ENCODE measurements around the gene OCLN. TPM values are rescaled to one million over a fixed set of nuclear protein-coding genes. Genes with fewer than 3 reads are reported as not detected.

The OCLN gene
- total RNA-seq, 1 experiment from 2014 or later, result 2.8 TPM

- DNase-seq, result no peak
- Histone ChIP-seq H3K4me2 (ENCODE audit: low read depth, low read length, poor library complexity, severe bottlenecking) (no peak overlapping the region), H2AFZ (ENCODE audit: low read length) (no peak overlapping the region)
These were observed 1.9 kb downstream of the OCLN start for GRCh38 chr5:69494452-69494851.

GRCh38 chr5:69497006-69497520, 4.5 kb downstream of the OCLN start:
- Histone ChIP-seq H3K9me3 (ENCODE audit: low read length) (no peaks in the 10 kb centered on the region), H3K9me2 (replicated peaks; ENCODE audit: insufficient read depth, low read length) (no peaks in the 10 kb centered on the region), H4K20me1 (ENCODE audit: insufficient read depth, low read depth, low read length) (no peaks in the 10 kb centered on the region), H3K4me2 (ENCODE audit: low read depth, low read length, poor library complexity, severe bottlenecking) (no peak overlapping the region), H3K4me1 (ENCODE audit: low read length) (peaks cover 6% of the 10 kb centered on the region; the same call in 1 of the 2 replicates), H3K9ac (ENCODE audit: low read length) (no peak overlapping the region), H3K4me3 (ENCODE audit: low read length) (no peak overlapping the region), H3K36me3 (ENCODE audit: insufficient read depth, low read length) (no peaks in the 10 kb centered on the region), H3K27me3 (ENCODE audit: low read length) (no peaks in the 10 kb centered on the region), H3K27ac (ENCODE audit: low read length) (no peak overlapping the region), H2AFZ (ENCODE audit: low read length) (no peak overlapping the region), H3K79me2 (ENCODE audit: low read length) (no peaks in the 10 kb centered on the region)
- DNase-seq, result no peak

More at GRCh38 chr5:69494452-69494851, 1.9 kb downstream of the OCLN start:
- H3K36me3 ChIP-seq (ENCODE audit: insufficient read depth, low read length), result no peaks in the 10 kb centered on the region
- no peak overlapping the region for H3K4me3 ChIP-seq (ENCODE audit: low read length)
- H3K27ac ChIP-seq (ENCODE audit: low read length), result no peak overlapping the region
- no peaks in the 10 kb centered on the region for H3K27me3 ChIP-seq (ENCODE audit: low read length)
- H3K4me1 ChIP-seq (ENCODE audit: low read length), result peaks cover 6% of the 10 kb centered on the region; the same call in 1 of the 2 replicates
- no peak overlapping the region for H3K9ac ChIP-seq (ENCODE audit: low read length)
- H3K9me2 ChIP-seq (replicated peaks; ENCODE audit: insufficient read depth, low read length), result no peaks in the 10 kb centered on the region
- H3K9me3 ChIP-seq (ENCODE audit: low read length), result no peaks in the 10 kb centered on the region
- H4K20me1 ChIP-seq (ENCODE audit: insufficient read depth, low read depth, low read length), result no peaks in the 10 kb centered on the region
- H3K79me2 ChIP-seq (ENCODE audit: low read length), result no peaks in the 10 kb centered on the region

- no peaks in the 10 kb centered on the region for H3K9me3 ChIP-seq (ENCODE audit: low read length)
- no peaks in the 10 kb centered on the region for H3K79me2 ChIP-seq (ENCODE audit: low read length)
- no peak overlapping the region for H3K4me2 ChIP-seq (ENCODE audit: low read depth, low read length, poor library complexity, severe bottlenecking)
- H4K20me1 ChIP-seq (ENCODE audit: insufficient read depth, low read depth, low read length), result no peaks in the 10 kb centered on the region
- H3K4me1 ChIP-seq (ENCODE audit: low read length), result peaks cover 15% of the 10 kb centered on the region
- no peaks in the 10 kb centered on the region for H3K9me2 ChIP-seq (replicated peaks; ENCODE audit: insufficient read depth, low read length)
- H3K9ac ChIP-seq (ENCODE audit: low read length), result no peak overlapping the region
- no peak for DNase-seq
- H3K36me3 ChIP-seq (ENCODE audit: insufficient read depth, low read length), result no peaks in the 10 kb centered on the region
- no peak overlapping the region for H3K4me3 ChIP-seq (ENCODE audit: low read length)
- H3K27me3 ChIP-seq (ENCODE audit: low read length), result no peaks in the 10 kb centered on the region
- no peak overlapping the region for H3K27ac ChIP-seq (ENCODE audit: low read length)
- H2AFZ ChIP-seq (ENCODE audit: low read length), result no peak overlapping the region
These were observed 5.8 kb downstream of the OCLN start for GRCh38 chr5:69498384-69498783.

- Histone ChIP-seq H3K9ac (ENCODE audit: low read length) (no peak overlapping the region), H3K36me3 (ENCODE audit: insufficient read depth, low read length) (no peaks in the 10 kb centered on the region), H3K27me3 (ENCODE audit: low read length) (no peaks in the 10 kb centered on the region), H3K9me2 (replicated peaks; ENCODE audit: insufficient read depth, low read length) (no peaks in the 10 kb centered on the region), H3K4me3 (ENCODE audit: low read length) (peak overlapping the region; percentile 12; the same call in 1 of the 2 replicates), H4K20me1 (ENCODE audit: insufficient read depth, low read depth, low read length) (no peaks in the 10 kb centered on the region), H3K9me3 (ENCODE audit: low read length) (no peaks in the 10 kb centered on the region), H3K27ac (ENCODE audit: low read length) (no peak overlapping the region), H3K79me2 (ENCODE audit: low read length) (no peaks in the 10 kb centered on the region), H3K4me2 (ENCODE audit: low read depth, low read length, poor library complexity, severe bottlenecking) (peak overlapping the region; percentile 62), H3K4me1 (ENCODE audit: low read length) (peaks cover 14% of the 10 kb centered on the region), H2AFZ (ENCODE audit: low read length) (peak overlapping the region; percentile 76; the same call in 1 of the 2 replicates)
- no peak for DNase-seq
These were observed 9.8 kb downstream of the OCLN start for GRCh38 chr5:69502367-69502766.

- peak; percentile 69 for DNase-seq
- Histone ChIP-seq H3K9me2 (replicated peaks; ENCODE audit: insufficient read depth, low read length) (no peaks in the 10 kb centered on the region), H3K9me3 (ENCODE audit: low read length) (no peaks in the 10 kb centered on the region), H3K9ac (ENCODE audit: low read length) (no peak overlapping the region), H3K36me3 (ENCODE audit: insufficient read depth, low read length) (no peaks in the 10 kb centered on the region), H3K27me3 (ENCODE audit: low read length) (no peaks in the 10 kb centered on the region), H3K79me2 (ENCODE audit: low read length) (no peaks in the 10 kb centered on the region), H2AFZ (ENCODE audit: low read length) (peak overlapping the region; percentile 76), H3K4me3 (ENCODE audit: low read length) (peak overlapping the region; percentile 12; the same call in 1 of the 2 replicates), H3K27ac (ENCODE audit: low read length) (no peak overlapping the region), H3K4me2 (ENCODE audit: low read depth, low read length, poor library complexity, severe bottlenecking) (peak overlapping the region; percentile 62), H4K20me1 (ENCODE audit: insufficient read depth, low read depth, low read length) (no peaks in the 10 kb centered on the region), H3K4me1 (ENCODE audit: low read length) (peaks cover 14% of the 10 kb centered on the region)
These were observed 10.3 kb downstream of the OCLN start for GRCh38 chr5:69502767-69503488.

- no peak overlapping the region for H3K4me3 ChIP-seq (ENCODE audit: low read length)
- H4K20me1 ChIP-seq (ENCODE audit: insufficient read depth, low read depth, low read length), result no peaks in the 10 kb centered on the region
- H3K27me3 ChIP-seq (ENCODE audit: low read length), result no peaks in the 10 kb centered on the region
- peaks cover 14% of the 10 kb centered on the region for H3K4me1 ChIP-seq (ENCODE audit: low read length)
- DNase-seq, result no peak
- no peaks in the 10 kb centered on the region for H3K9me3 ChIP-seq (ENCODE audit: low read length)
- H3K9ac ChIP-seq (ENCODE audit: low read length), result no peak overlapping the region
- H3K9me2 ChIP-seq (replicated peaks; ENCODE audit: insufficient read depth, low read length), result no peaks in the 10 kb centered on the region
- no peaks in the 10 kb centered on the region for H3K79me2 ChIP-seq (ENCODE audit: low read length)
- no peak overlapping the region for H3K27ac ChIP-seq (ENCODE audit: low read length)
- no peak overlapping the region for H2AFZ ChIP-seq (ENCODE audit: low read length)
- H3K36me3 ChIP-seq (ENCODE audit: insufficient read depth, low read length), result no peaks in the 10 kb centered on the region
- H3K4me2 ChIP-seq (ENCODE audit: low read depth, low read length, poor library complexity, severe bottlenecking), result no peak overlapping the region
These were observed 11.4 kb downstream of the OCLN start for GRCh38 chr5:69504036-69504435.

- no peaks in the 10 kb centered on the region for H3K79me2 ChIP-seq (ENCODE audit: low read length)
- DNase-seq, result no peak
- H3K4me1 ChIP-seq (ENCODE audit: low read length), result peaks cover 18% of the 10 kb centered on the region
- no peak overlapping the region for H3K27ac ChIP-seq (ENCODE audit: low read length)
- no peaks in the 10 kb centered on the region for H3K9me2 ChIP-seq (replicated peaks; ENCODE audit: insufficient read depth, low read length)
- H3K4me2 ChIP-seq (ENCODE audit: low read depth, low read length, poor library complexity, severe bottlenecking), result no peak overlapping the region
- H4K20me1 ChIP-seq (ENCODE audit: insufficient read depth, low read depth, low read length), result no peaks in the 10 kb centered on the region
- no peaks in the 10 kb centered on the region for H3K36me3 ChIP-seq (ENCODE audit: insufficient read depth, low read length)
- H2AFZ ChIP-seq (ENCODE audit: low read length), result no peak overlapping the region
- no peak overlapping the region for H3K4me3 ChIP-seq (ENCODE audit: low read length)
- H3K9me3 ChIP-seq (ENCODE audit: low read length), result no peaks in the 10 kb centered on the region
- no peak overlapping the region for H3K9ac ChIP-seq (ENCODE audit: low read length)
- H3K27me3 ChIP-seq (ENCODE audit: low read length), result no peaks in the 10 kb centered on the region
These were observed 12.7 kb downstream of the OCLN start for GRCh38 chr5:69505306-69505705.

- Histone ChIP-seq H3K36me3 (ENCODE audit: insufficient read depth, low read length) (no peaks in the 10 kb centered on the region), H3K9me2 (replicated peaks; ENCODE audit: insufficient read depth, low read length) (no peaks in the 10 kb centered on the region), H2AFZ (ENCODE audit: low read length) (no peak overlapping the region), H3K4me3 (ENCODE audit: low read length) (no peak overlapping the region), H3K4me2 (ENCODE audit: low read depth, low read length, poor library complexity, severe bottlenecking) (no peak overlapping the region), H3K27me3 (ENCODE audit: low read length) (no peaks in the 10 kb centered on the region), H4K20me1 (ENCODE audit: insufficient read depth, low read depth, low read length) (no peaks in the 10 kb centered on the region), H3K9ac (ENCODE audit: low read length) (no peak overlapping the region), H3K79me2 (ENCODE audit: low read length) (no peaks in the 10 kb centered on the region), H3K4me1 (ENCODE audit: low read length) (peaks cover 4% of the 10 kb centered on the region; the same call in 1 of the 2 replicates), H3K9me3 (ENCODE audit: low read length) (no peaks in the 10 kb centered on the region), H3K27ac (ENCODE audit: low read length) (no peak overlapping the region)
- DNase-seq, result no peak
These were observed 16.6 kb downstream of the OCLN start for GRCh38 chr5:69509212-69509611.

Measured in Karpas-422 (cell line).